Gastrocnemius medialis (tissue), 4 donors: ENCODE results near the gene SUSD3. TPM values are rescaled to one million over a fixed set of nuclear protein-coding genes. Genes with fewer than 3 reads are reported as not detected.

Source experiments
- ATAC-seq, 2 donors: fragments of 150-250 bp; one replicate each; pipeline ENCODE4 v1.9.1; 2016
- DNase-seq, 2 donors: peaks; one replicate each; pipeline ENCODE4 v3.0.0-alpha.2; 2019
- H3K27ac ChIP-seq, 4 donors: fragments of 200-600 bp; sonication (generic); 1 replicate in 1 of 4; 2 replicates in 3 of 4; pipeline ENCODE4 v1.5.1; 2016 to 2018; ENCODE audit warnings: mild to moderate bottlenecking in 2 of 4, moderate library complexity in 1 of 4
- H3K27me3 ChIP-seq, 3 donors: fragments of 200-600 bp; sonication (generic) in 2 of 3; 1 replicate in 1 of 3; 2 replicates in 2 of 3; pipeline versions ENCODE4 v1.5.1 to v1.6.0; 2016 to 2019; ENCODE audit warnings: mild to moderate bottlenecking in 1 of 3, moderate library complexity in 1 of 3
- H3K36me3 ChIP-seq, 2 donors: fragments of 200-600 bp; sonication (generic) in 1 of 2; one replicate each; pipeline ENCODE4 v1.5.1; 2017 to 2018
- H3K4me1 ChIP-seq, 2 donors: fragments of 200-600 bp; sonication (generic) in 1 of 2; one replicate each; pipeline ENCODE4 v1.5.1; 2016 to 2017; ENCODE audit warnings: mild to moderate bottlenecking in 2 of 2
- H3K4me3 ChIP-seq, 4 donors: fragments of 200-600 bp; sonication (generic) in 3 of 4; 1 replicate in 1 of 4; 2 replicates in 3 of 4; pipeline ENCODE4 v1.5.1; 2016 to 2019; ENCODE audit warnings: mild to moderate bottlenecking in 2 of 4
- H3K9me3 ChIP-seq, 3 donors: fragments of 200-600 bp; sonication (generic) in 2 of 3; 1 replicate in 1 of 3; 2 replicates in 2 of 3; pipeline ENCODE4 v1.5.1; 2016 to 2019
- POLR2A ChIP-seq, 2 donors: fragments of 450-650 bp; IDR thresholded peaks; one replicate each; pipeline ENCODE4 v1.6.1; 2017; ENCODE audit warnings: antibody characterized with exemption in 2 of 2, mild to moderate bottlenecking in 2 of 2, moderate library complexity in 2 of 2
- in situ Hi-C, 4 donors: fragments of 200-750 bp; cut with MboI; loops; one replicate each; pipeline versions ENCODE4 v1.15.0 to v1.8.0; 2017; ENCODE audit warnings: low sequenced_read_pairs in 4 of 4
- intact Hi-C: fragments of 100-400 bp; cut with DNase I; formaldehyde crosslinking; loops from one replicate; pipeline ENCODE4 v1.15.1; 2023; ENCODE audit warnings: low total_unique reads
- total RNA-seq, 4 donors: library from RNA; depleted of rRNA; stranded (reverse); fragments of >200 nt; gene quantifications; one replicate each; pipeline versions ENCODE4 v1.1.0 to v1.2.3, GENCODE V29; 2016
- TF ChIP-seq, protein P1 (sequence below), 5 experiments: fragments of 450-650 bp in 3 of 5; fragments of 200-600 bp in 2 of 5; sonication (generic) in 2 of 5; IDR thresholded peaks in 4 of 5; conservative IDR thresholded peaks in 1 of 5; 1 replicate in 4 of 5; 2 replicates in 1 of 5; pipeline ENCODE4 v1.5.1; 2016 to 2019; ENCODE audit warnings: antibody characterized with exemption in 5 of 5, mild to moderate bottlenecking in 3 of 5, moderate library complexity in 3 of 5

The SUSD3 gene
- total RNA-seq, 4 donors from 2014 or later = 0.51 to 0.61 TPM; not detected in 2

- H3K27me3 ChIP-seq = no peaks in the 10 kb centered on the region
- no peak overlapping the region for H3K4me3 ChIP-seq
- DNase-seq (peak in 1 of 2 donors; percentile 5), ATAC-seq (no peak)
- TF ChIP-seq POLR2A (IDR thresholded peaks at IDR 0.05) = no peak
- TF ChIP-seq, protein P1, sequence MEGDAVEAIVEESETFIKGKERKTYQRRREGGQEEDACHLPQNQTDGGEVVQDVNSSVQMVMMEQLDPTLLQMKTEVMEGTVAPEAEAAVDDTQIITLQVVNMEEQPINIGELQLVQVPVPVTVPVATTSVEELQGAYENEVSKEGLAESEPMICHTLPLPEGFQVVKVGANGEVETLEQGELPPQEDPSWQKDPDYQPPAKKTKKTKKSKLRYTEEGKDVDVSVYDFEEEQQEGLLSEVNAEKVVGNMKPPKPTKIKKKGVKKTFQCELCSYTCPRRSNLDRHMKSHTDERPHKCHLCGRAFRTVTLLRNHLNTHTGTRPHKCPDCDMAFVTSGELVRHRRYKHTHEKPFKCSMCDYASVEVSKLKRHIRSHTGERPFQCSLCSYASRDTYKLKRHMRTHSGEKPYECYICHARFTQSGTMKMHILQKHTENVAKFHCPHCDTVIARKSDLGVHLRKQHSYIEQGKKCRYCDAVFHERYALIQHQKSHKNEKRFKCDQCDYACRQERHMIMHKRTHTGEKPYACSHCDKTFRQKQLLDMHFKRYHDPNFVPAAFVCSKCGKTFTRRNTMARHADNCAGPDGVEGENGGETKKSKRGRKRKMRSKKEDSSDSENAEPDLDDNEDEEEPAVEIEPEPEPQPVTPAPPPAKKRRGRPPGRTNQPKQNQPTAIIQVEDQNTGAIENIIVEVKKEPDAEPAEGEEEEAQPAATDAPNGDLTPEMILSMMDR (IDR thresholded peaks at IDR 0.05 in 4 of 5, conservative IDR thresholded peaks at IDR 0.05 in 1 of 5) = no peak
- no peaks in the 10 kb centered on the region for H3K9me3 ChIP-seq
- peaks cover 38 to 45% of the 10 kb centered on the region in 2 donors for H3K4me1 ChIP-seq
- in situ Hi-C loops = no loop called here
- H3K36me3 ChIP-seq = peaks cover 0 to 17% of the 10 kb centered on the region in 2 donors
- intact Hi-C loops = no loop called here
- H3K27ac ChIP-seq = no peak overlapping the region
Observed at GRCh38 chr9:93125331-93125894, 66.9 kb downstream of the SUSD3 start.

- ATAC-seq (no peak), DNase-seq (peak in 1 of 2 donors; percentile 14)
- in situ Hi-C loops = no loop called here
- intact Hi-C loops = no loop called here
- no peaks in the 10 kb centered on the region for H3K27me3 ChIP-seq
- peaks cover 45 to 50% of the 10 kb centered on the region in 2 donors for H3K4me1 ChIP-seq
- TF ChIP-seq POLR2A (IDR thresholded peaks at IDR 0.05) = no peak
- TF ChIP-seq, protein P1 (IDR thresholded peaks at IDR 0.05 in 4 of 5, conservative IDR thresholded peaks at IDR 0.05 in 1 of 5) = no peak
- peak overlapping the region in 1 of 4 donors; percentile 8 for H3K4me3 ChIP-seq
- H3K36me3 ChIP-seq = peaks cover 0 to 17% of the 10 kb centered on the region in 2 donors
- peak overlapping the region in 3 of 4 donors; percentile 34 to 98 (median 95) for H3K27ac ChIP-seq
- no peaks in the 10 kb centered on the region for H3K9me3 ChIP-seq
Observed at GRCh38 chr9:93126151-93126781, 67.8 kb downstream of the SUSD3 start.

DNA sequence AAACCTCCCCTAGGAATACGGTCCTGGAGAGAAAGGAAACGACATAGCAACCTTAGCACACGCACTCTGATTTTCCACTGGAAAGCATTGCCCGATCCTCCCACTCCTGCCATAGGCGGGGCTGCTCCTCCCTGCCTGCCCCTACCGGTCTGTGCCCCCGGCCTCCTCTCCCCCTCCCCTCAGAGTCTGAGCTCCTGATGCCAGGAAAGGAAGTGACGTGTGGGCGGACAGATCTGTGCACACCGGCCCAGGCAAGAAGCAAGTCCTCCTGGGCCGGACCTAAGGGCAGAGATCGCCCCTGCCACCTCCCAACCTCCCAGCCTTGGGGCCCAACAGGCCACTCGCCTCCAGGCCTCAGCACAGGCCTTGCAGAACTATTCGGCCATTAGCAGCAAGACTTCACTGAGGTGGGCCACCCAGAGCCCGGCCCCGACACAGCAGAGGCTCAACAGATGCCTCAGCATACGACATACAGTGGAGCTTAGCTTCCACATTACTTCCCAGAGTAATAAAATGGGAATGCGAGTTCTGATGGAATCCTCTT lies 68.4 kb downstream of the SUSD3 start:
- DNase-seq = peak in 1 of 2 donors; percentile 15
- TF ChIP-seq POLR2A (IDR thresholded peaks at IDR 0.05) = no peak
- TF ChIP-seq, protein P1 (IDR thresholded peaks at IDR 0.05 in 4 of 5, conservative IDR thresholded peaks at IDR 0.05 in 1 of 5) = no peak
- in situ Hi-C loops = no loop called here
- Histone ChIP-seq H3K27me3 (no peaks in the 10 kb centered on the region), H3K4me1 (peaks cover 52 to 56% of the 10 kb centered on the region in 2 donors), H3K9me3 (no peaks in the 10 kb centered on the region), H3K27ac (peak overlapping the region; percentile 34 to 98 (median 84)), H3K4me3 (peak overlapping the region in 1 of 4 donors; percentile 8), H3K36me3 (peaks cover 0 to 17% of the 10 kb centered on the region in 2 donors)
- ATAC-seq = no peak
- intact Hi-C loops = no loop called here

- in situ Hi-C loops (no loop called here), intact Hi-C loops (no loop called here)
- Histone ChIP-seq H3K4me1 (peaks cover 56 to 61% of the 10 kb centered on the region in 2 donors), H3K27me3 (no peaks in the 10 kb centered on the region), H3K9me3 (no peaks in the 10 kb centered on the region), H3K36me3 (peaks cover 0 to 17% of the 10 kb centered on the region in 2 donors), H3K27ac (peak overlapping the region; percentile 34 to 98 (median 84)), H3K4me3 (no peak overlapping the region)
- no peak for TF ChIP-seq POLR2A (IDR thresholded peaks at IDR 0.05)
- TF ChIP-seq, protein P1 (IDR thresholded peaks at IDR 0.05 in 4 of 5, conservative IDR thresholded peaks at IDR 0.05 in 1 of 5) = no peak
- peak; percentile 17 to 27 for ATAC-seq
- peak in 1 of 2 donors; percentile 51 for DNase-seq
Observed at GRCh38 chr9:93127395-93127911, 69.0 kb downstream of the SUSD3 start.
